Measurements from ENCODE around the gene OPN1SW. TPM values are rescaled to one million over a fixed set of nuclear protein-coding genes. Genes with fewer than 3 reads are reported as not detected.

Gene OPN1SW
- total and polyA plus RNA-seq, 9 of the 15 experiments (the other 6 are each of a cell fraction or from before 2014, with no cell fraction given) = 0.84 to 1.0 TPM; not detected in 7

DNA sequence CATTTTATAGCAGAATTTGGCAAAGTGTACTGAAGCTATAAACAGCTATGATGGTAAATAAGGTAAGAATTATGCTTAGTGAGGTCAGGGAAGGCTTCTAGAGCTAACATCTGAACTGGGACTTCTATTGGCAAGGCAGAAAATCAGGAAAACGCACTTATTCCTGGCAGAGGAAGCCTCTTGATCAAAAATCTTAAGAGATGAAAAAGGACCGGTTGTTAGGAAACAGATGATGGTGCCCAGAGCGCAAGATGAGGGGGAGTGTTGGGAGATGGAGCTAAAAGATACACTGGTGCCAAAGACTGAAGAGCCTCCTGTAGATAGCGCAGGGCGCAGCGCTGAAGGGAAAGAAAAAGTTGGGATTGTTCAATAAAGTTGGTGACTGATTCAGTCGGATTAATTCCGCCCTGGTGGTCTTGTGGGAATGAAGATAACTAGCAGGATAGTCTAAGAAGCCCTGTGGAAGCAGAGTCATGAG, 37.0 kb downstream of the OPN1SW start (continued):
- TF ChIP-seq, protein P1, sequence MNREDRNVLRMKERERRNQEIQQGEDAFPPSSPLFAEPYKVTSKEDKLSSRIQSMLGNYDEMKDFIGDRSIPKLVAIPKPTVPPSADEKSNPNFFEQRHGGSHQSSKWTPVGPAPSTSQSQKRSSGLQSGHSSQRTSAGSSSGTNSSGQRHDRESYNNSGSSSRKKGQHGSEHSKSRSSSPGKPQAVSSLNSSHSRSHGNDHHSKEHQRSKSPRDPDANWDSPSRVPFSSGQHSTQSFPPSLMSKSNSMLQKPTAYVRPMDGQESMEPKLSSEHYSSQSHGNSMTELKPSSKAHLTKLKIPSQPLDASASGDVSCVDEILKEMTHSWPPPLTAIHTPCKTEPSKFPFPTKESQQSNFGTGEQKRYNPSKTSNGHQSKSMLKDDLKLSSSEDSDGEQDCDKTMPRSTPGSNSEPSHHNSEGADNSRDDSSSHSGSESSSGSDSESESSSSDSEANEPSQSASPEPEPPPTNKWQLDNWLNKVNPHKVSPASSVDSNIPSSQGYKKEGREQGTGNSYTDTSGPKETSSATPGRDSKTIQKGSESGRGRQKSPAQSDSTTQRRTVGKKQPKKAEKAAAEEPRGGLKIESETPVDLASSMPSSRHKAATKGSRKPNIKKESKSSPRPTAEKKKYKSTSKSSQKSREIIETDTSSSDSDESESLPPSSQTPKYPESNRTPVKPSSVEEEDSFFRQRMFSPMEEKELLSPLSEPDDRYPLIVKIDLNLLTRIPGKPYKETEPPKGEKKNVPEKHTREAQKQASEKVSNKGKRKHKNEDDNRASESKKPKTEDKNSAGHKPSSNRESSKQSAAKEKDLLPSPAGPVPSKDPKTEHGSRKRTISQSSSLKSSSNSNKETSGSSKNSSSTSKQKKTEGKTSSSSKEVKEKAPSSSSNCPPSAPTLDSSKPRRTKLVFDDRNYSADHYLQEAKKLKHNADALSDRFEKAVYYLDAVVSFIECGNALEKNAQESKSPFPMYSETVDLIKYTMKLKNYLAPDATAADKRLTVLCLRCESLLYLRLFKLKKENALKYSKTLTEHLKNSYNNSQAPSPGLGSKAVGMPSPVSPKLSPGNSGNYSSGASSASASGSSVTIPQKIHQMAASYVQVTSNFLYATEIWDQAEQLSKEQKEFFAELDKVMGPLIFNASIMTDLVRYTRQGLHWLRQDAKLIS (CRISPR knock-in tag; IDR thresholded peaks at IDR 0.05) = no peak; the same call in 1 of the 2 replicates
- TF ChIP-seq CEBPB (tag; IDR thresholded peaks at IDR 0.05) (0 out of 2 replicates have a peak, but pooled peaks have one; percentile 29), STAT5B (CRISPR knock-in tag; IDR thresholded peaks at IDR 0.05) (no peak), ZNF224 (CRISPR knock-in tag; IDR thresholded peaks at IDR 0.05) (0 out of 2 replicates have a peak, but pooled peaks have one; percentile 33), GTF2E2 (tag; IDR thresholded peaks at IDR 0.05) (no peak), TAF7 (tag; IDR thresholded peaks at IDR 0.05) (peak; percentile 84), ZNF764 (CRISPR knock-in tag; IDR thresholded peaks at IDR 0.05; ENCODE audit: low read depth) (no peak), GABPB1 (CRISPR knock-in tag; IDR thresholded peaks at IDR 0.05) (no peak), SMARCA5 (IDR thresholded peaks at IDR 0.05) (0 out of 2 replicates have a peak, but pooled peaks have one; percentile 59), PTTG1 (tag; IDR thresholded peaks at IDR 0.05; ENCODE audit: low read depth) (no peak), CBX1 (IDR thresholded peaks at IDR 0.05; ENCODE audit: low read depth) (no peak), FOXM1 (IDR thresholded peaks at IDR 0.05; ENCODE audit: low read depth) (peak; percentile 48; the same call in 1 of the 2 replicates), FOXM1 (CRISPR knock-in tag; IDR thresholded peaks at IDR 0.05; ENCODE audit: low read depth) (no peak), SRSF9 (IDR thresholded peaks at IDR 0.05; ENCODE audit: borderline replicate concordance, low read depth, low read length) (no peak), TCF15 (CRISPR knock-in tag; IDR thresholded peaks at IDR 0.05) (no peak), DPF2 (IDR thresholded peaks at IDR 0.05) (peak; percentile 94), POLR2G (IDR thresholded peaks at IDR 0.05; ENCODE audit: low read depth, low read length) (no peak), EWSR1 (IDR thresholded peaks at IDR 0.05; ENCODE audit: borderline replicate concordance, low read depth, partially characterized antibody) (no peak), FOXJ2 (tag; IDR thresholded peaks at IDR 0.05) (no peak), RBM39 (optimal IDR thresholded peaks at IDR 0.05; ENCODE audit: low read depth, low read length) (peak; percentile 62)
- TF ChIP-seq, protein P2, sequence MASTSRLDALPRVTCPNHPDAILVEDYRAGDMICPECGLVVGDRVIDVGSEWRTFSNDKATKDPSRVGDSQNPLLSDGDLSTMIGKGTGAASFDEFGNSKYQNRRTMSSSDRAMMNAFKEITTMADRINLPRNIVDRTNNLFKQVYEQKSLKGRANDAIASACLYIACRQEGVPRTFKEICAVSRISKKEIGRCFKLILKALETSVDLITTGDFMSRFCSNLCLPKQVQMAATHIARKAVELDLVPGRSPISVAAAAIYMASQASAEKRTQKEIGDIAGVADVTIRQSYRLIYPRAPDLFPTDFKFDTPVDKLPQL (IDR thresholded peaks at IDR 0.05; ENCODE audit: extremely low read depth, insufficient read length) = no peak
- TF ChIP-seq, protein P3, sequence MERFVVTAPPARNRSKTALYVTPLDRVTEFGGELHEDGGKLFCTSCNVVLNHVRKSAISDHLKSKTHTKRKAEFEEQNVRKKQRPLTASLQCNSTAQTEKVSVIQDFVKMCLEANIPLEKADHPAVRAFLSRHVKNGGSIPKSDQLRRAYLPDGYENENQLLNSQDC (CRISPR knock-in tag; IDR thresholded peaks at IDR 0.05) = peak; percentile 79
- TF ChIP-seq, protein P4, sequence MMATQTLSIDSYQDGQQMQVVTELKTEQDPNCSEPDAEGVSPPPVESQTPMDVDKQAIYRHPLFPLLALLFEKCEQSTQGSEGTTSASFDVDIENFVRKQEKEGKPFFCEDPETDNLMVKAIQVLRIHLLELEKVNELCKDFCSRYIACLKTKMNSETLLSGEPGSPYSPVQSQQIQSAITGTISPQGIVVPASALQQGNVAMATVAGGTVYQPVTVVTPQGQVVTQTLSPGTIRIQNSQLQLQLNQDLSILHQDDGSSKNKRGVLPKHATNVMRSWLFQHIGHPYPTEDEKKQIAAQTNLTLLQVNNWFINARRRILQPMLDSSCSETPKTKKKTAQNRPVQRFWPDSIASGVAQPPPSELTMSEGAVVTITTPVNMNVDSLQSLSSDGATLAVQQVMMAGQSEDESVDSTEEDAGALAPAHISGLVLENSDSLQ (IDR thresholded peaks at IDR 0.05) = no peak

Data from K562 (cell line).